ENCODE measurements around the gene SUPT6H. TPM values are rescaled to one million over a fixed set of nuclear protein-coding genes. Genes with fewer than 3 reads are reported as not detected.

Gene SUPT6H
- total RNA-seq, 1 donor from 2014 or later: 38.8 TPM

GRCh38 chr17:28688481-28688880 lies 26.5 kb downstream of the SUPT6H start:
- ATAC-seq (ENCODE audit: poor library complexity) (no peak), DNase-seq (no peak)
- intact Hi-C loops (cut with DNase I): no loop called here

DNA sequence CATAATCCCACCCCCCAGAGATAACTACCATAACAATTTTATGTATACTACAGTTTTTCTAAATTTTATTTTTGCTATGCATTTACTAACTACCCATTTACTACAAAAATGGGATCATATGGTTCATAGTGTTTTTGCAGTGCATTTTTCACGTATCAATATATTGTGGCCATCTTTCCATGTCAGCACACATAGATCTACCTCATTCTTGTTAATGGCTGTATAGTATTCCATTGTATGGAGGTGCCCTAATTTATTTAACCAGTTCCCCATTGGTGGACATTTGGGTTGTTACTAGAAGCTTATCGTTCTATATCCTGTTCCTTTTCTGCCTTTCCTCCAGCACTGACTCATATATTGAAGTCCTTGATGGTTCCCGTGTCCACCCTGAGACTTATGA lies 27.0 kb downstream of the SUPT6H start:
- ATAC-seq (ENCODE audit: poor library complexity): no peak
- intact Hi-C loops (cut with DNase I): no loop called here
- no peak for DNase-seq

GRCh38 chr17:28693869-28694268 lies 31.9 kb downstream of the SUPT6H start:
- ATAC-seq (ENCODE audit: poor library complexity) (no peak), DNase-seq (no peak)
- intact Hi-C loops (cut with DNase I): no loop called here

- intact Hi-C loops (cut with DNase I): no loop called here
- ATAC-seq (ENCODE audit: poor library complexity) (no peak), DNase-seq (no peak)
These were observed 36.4 kb downstream of the SUPT6H start for GRCh38 chr17:28698253-28698941.

DNA sequence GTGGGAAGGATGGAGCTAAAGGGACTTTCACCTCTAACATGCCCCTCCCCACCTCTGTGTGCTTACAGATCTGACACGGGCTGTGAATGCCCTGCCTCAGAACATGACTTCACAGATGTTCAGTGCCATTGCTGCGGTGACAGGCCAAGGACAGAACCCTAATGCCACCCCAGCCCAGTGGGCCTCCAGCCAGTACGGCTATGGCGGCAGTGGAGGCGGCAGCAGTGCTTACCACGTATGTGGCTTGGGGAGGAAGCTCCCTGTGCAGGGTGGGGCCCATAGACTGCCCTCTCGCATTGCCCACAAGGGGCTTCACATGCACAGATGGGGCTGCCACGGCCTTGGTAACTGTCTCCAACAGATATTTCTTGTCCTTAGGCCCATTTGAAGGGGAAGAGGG lies 38.3 kb downstream of the SUPT6H start:
- intact Hi-C loops (cut with DNase I): no loop called here
- DNase-seq: peak; percentile 32
- ATAC-seq (ENCODE audit: poor library complexity): no peak

DNA sequence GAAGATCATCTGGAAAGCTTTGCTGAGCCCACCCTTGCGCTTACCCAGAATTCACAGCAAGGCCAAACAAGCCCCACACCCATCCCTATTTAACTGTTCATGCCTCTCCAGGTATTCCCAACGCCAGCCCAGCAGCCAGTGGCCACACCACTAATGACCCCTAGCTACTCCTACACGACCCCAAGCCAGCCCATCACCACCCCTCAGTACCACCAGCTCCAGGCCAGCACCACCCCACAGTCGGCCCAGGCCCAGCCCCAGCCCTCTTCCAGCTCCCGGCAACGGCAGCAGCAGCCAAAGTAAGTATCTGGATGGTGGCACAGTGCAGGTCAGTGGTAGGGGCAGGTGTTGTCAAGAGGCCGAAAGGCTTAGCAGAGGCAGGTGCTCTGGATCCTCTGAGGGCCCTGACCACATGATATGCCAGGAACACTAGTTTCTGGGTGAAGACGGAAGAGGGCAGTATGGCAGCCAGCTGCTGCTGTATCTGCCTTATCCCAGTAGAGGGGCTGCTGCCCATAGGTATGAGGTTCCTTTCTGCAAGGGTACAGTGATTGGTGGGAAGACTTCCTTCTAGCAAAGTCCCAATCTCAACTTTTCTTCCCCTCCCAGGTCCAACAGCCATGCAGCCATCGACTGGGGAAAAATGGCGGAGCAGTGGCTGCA lies 39.0 kb downstream of the SUPT6H start:
- ATAC-seq (ENCODE audit: poor library complexity): no peak
- peak; percentile 34 for DNase-seq
- intact Hi-C loops (cut with DNase I): no loop called here

DNA sequence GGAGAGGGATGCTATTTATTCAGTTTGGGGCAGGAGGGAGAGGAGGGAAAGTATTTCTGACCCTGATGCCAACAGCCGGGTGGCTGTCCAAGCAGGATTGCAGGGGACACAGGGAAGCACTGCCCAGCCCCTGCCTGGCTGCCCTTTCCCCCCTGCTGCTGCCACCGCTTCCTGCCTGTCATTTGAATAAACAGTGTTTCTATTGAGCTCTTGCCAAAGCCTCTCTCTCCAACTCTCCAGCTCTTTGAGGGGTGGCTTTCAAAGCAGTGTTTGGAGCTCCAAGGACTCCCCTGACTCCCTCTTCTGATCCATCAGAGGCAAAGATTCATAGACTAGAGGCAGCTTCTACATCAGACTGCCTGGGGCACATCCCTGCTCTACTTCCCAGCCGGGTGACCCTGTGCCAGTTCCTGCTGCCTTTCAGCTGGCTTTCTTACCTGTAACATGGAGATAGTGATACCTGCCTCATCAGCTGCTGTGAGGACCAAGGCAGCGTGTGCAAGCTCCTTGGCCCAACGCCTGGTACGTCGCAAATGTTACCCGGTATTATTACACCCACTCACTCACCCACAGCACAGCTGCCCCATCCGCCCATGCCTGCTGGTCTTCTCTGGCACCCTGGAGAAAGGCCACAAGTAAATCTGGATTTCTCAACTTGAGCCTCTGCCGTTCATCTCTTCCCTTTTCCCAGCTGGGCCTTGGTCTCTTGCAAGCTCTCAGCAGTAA lies 40.2 kb downstream of the SUPT6H start:
- intact Hi-C loops (cut with DNase I): no loop called here
- DNase-seq (peak; percentile 14), ATAC-seq (ENCODE audit: poor library complexity) (no peak)

DNA sequence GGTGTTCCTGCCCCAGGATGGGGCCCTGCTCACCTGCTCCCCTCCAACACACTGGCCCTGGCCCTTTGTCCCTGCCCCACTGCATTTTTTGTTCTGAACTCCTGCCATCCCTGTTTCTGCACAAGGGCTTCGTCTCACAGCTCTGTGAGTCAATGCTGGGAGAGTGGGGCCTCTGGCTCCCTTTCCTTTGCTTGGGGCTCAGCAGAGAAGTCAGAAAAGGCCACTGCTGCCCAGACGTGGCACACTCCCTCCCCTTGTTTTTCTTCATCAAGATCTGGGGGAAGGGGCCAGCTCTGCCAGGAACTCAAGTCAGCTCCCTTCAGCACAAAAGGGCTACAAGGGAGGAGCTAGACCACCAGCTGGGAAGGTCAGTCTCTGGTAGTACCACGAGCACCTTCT lies 40.7 kb downstream of the SUPT6H start:
- no peak for DNase-seq
- no peak for ATAC-seq (ENCODE audit: poor library complexity)
- intact Hi-C loops (cut with DNase I): no loop called here

DNA sequence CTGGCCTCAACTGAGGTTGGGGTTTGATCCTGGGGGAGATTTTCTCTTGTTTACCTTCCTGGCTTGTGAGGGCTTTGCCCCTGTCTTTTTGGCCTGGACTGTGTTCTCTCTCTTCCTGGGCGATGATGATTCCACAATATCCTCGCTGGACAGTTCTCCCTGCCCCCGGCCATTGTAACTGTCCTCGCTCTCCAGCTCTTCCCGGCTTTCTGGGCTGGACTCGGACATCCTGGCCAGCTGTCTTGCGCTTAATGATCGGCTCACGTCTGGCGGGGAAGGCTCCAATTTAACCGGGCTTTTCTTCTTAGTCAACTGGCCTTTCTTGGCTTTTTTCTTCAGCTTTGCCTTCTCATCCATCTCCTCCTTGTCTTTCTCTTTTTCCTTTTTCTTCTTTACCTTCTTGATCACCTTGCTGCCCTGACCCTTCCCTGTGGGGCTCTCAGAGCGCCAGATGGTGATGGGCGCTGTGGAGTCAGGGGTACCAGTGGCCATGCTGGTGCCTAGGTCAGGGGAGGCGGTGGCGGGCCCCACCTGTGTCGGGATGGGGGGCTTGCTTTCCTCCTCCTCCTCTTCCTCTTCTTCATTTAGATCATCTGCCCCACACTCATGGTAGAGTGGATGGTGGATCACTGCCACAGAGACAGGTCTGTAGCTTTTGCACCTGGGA lies 41.7 kb downstream of the SUPT6H start:
- DNase-seq: no peak
- intact Hi-C loops (cut with DNase I): no loop called here
- no peak for ATAC-seq (ENCODE audit: poor library complexity)

GRCh38 chr17:28704219-28704858 lies 42.3 kb downstream of the SUPT6H start:
- no peak for ATAC-seq (ENCODE audit: poor library complexity)
- DNase-seq: no peak
- intact Hi-C loops (cut with DNase I): no loop called here

DNA sequence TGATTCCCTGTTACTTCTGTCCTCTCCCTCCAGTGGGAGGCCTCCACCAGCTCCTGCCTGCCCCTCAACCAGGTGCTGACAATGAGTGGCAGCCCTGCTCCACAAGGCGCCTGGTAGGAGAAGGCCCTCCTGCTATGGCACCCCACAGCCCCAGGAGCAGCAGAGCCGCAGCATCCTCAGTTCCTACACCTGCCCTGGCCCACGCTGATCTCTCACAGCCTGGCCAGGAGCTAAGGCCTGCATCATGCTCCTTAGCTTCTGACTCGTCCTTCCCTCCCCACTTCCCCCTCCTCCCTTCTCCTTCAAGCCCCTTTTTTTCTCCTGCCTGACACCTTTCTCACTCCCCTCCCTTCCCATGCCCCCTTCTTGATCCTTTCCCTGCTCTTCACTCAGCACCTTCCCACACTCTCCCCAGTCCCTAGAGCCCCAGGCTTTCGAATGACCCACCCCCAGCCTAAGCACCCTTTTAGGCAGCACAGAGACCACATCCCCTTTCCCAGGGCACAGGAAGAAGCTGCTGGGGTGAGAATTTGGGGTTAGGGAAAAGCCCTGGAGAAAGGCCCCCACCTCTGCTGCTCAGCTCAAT lies 43.2 kb downstream of the SUPT6H start:
- ATAC-seq (ENCODE audit: poor library complexity) (no peak), DNase-seq (no peak)
- intact Hi-C loops (cut with DNase I): no loop called here

DNA sequence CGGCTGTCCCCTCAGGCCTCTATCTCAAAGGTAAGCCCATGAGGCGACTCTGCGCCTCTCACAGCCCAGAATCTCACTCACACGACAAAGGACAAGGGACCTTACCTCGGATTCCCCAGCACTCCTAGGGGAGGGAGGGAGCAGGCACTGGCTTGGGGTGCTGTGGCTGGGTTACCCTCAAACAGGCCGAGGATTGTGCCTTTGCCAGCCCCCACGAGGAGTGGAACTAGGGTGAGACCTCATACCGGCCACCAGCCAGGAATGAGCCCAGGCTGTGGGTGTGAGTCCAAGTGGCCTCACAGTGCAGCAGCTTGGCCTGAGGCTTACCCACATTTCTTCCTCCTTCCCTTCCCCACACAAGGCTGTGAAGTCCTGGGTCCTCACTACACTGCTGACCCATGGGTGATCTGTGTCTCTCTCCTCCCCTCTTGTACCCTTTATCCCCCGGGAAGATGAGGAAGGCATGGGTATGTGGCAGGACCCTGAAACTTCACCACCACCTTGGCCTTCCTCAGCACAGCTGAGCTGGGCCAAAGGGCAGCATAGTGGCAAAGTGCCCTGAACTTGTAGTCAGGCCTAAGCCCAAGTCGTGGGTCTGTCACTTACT lies 43.8 kb downstream of the SUPT6H start:
- intact Hi-C loops (cut with DNase I): no loop called here
- DNase-seq (no peak), ATAC-seq (ENCODE audit: poor library complexity) (no peak)

DNA sequence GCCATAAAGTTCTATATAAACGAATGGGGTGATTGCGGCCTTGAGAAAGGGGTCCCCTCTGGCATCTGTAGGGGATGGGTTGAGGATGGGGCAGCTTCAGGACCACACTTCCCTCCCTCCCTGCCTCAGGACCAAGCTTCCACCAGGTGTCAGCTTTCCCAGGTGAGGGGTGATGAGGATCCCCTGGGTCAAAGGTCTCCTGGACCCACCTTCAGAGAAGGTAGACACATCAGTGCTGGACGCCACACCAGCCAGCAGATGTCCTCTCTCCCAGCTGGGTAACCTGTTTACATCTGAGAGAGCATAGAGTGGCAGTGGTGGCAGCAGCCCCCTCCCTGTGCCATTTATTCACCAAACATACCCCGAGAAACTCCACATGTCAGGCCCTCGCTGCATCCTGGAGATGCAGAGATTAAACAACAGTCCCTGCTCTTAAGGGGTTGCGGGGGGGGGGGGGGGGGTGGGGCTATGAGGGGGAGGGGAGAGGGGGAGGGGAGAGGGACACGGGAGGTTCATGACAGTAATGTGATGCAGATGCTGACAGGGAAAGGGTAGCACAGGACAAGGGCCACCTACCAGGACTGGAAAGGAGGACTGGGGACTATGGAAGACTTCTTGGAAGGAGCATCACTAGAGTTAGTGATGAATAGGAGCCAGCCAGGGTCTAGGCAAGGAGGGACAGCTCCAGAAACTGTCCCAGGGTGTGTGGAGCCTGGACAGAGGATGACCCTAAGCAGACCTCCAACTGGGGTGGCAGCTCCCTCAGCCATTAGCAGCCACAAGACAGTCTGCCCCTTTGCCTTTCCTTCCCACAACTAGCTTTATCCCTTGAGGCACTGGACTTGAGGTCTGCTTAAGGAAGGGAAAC lies 44.7 kb downstream of the SUPT6H start:
- no peak for DNase-seq
- no peak for ATAC-seq (ENCODE audit: poor library complexity)
- intact Hi-C loops (cut with DNase I): no loop called here

- intact Hi-C loops (cut with DNase I): no loop called here
- no peak for ATAC-seq (ENCODE audit: poor library complexity)
- no peak for DNase-seq
These were observed 45.3 kb downstream of the SUPT6H start for GRCh38 chr17:28707339-28707720.

- DNase-seq (peak; percentile 93), ATAC-seq (ENCODE audit: poor library complexity) (peak; percentile 96)
- intact Hi-C loops (cut with DNase I): no loop called here
These were observed 49.1 kb downstream of the SUPT6H start for GRCh38 chr17:28710861-28711722.

DNA sequence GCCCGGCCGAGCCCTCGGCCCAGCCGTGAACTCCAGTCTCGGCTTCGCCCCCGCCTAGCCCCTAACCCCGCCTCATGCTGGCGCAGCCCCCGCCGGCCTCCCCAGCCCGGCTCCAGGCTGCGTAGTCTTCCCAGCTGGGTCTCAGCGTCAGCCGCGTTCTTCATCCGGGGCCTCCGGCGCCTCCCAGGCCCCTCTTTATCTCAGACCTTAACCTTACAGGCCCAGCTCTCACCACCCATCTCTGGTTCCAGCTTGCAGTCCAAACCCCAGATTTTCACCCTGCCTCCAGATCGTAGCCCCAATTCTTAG lies 49.7 kb downstream of the SUPT6H start, which contains the start of gene PROCA1:
PROCA1 (minus strand) TSS at position 166 of the 309 bp plus-strand sequence. CDS start 228 bp downstream, outside the sequence.
- ATAC-seq (ENCODE audit: poor library complexity): no peak
- intact Hi-C loops (cut with DNase I): no loop called here
- no peak for DNase-seq

All from Right ventricle myocardium superior (tissue), 1 donor.